Inferior parietal cortex (tissue), 1 donor: Measurements from ENCODE around the gene STYXL2.

ENCODE experiments used
- DNase-seq: peaks from one replicate; pipeline ENCODE4 v3.0.0-alpha.2; 2016; ENCODE audit errors: extremely low spot score

Gene STYXL2

GRCh38 chr1:167135281-167135840 is 41.5 kb downstream of the STYXL2 start:
- DNase-seq = no peak

DNA sequence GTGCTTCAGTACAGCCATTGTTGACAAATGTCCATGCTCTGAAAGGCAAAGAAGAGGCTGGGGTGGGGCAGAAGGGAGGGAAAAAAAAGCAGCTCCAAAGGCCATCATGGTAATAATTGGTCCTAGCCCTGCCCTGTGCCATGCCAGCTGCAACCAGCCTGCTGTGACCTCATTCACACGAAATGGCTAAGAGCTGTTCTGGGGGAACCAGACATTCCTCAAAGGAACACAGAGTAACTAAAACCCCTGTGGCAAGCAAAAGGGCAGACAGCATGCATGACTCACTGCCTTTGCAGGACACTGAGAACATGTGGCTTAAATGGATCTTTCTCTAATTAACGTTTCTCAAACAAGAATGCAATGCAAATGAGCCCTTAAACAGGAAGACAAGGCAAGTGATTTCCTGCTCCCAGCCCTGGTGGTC is 42.3 kb downstream of the STYXL2 start:
- DNase-seq = no peak

- DNase-seq = no peak
Measured at GRCh38 chr1:167136806-167137205, 42.9 kb downstream of the STYXL2 start.

- DNase-seq = no peak
Measured at GRCh38 chr1:167137332-167137781, 43.5 kb downstream of the STYXL2 start.

- no peak for DNase-seq
Measured at GRCh38 chr1:167137793-167138510, 44.1 kb downstream of the STYXL2 start.

GRCh38 chr1:167138703-167139102 is 44.8 kb downstream of the STYXL2 start:
- DNase-seq = no peak

GRCh38 chr1:167141963-167142362 is 48.1 kb downstream of the STYXL2 start:
- DNase-seq = no peak
